ENCODE data around the gene PCDHA8.
"Not testable (repeated sequence)": the region's sequence is repeated elsewhere in the genome, so short reads cannot be mapped to it uniquely, and the experiment has no call there.

Gene PCDHA8

DNA sequence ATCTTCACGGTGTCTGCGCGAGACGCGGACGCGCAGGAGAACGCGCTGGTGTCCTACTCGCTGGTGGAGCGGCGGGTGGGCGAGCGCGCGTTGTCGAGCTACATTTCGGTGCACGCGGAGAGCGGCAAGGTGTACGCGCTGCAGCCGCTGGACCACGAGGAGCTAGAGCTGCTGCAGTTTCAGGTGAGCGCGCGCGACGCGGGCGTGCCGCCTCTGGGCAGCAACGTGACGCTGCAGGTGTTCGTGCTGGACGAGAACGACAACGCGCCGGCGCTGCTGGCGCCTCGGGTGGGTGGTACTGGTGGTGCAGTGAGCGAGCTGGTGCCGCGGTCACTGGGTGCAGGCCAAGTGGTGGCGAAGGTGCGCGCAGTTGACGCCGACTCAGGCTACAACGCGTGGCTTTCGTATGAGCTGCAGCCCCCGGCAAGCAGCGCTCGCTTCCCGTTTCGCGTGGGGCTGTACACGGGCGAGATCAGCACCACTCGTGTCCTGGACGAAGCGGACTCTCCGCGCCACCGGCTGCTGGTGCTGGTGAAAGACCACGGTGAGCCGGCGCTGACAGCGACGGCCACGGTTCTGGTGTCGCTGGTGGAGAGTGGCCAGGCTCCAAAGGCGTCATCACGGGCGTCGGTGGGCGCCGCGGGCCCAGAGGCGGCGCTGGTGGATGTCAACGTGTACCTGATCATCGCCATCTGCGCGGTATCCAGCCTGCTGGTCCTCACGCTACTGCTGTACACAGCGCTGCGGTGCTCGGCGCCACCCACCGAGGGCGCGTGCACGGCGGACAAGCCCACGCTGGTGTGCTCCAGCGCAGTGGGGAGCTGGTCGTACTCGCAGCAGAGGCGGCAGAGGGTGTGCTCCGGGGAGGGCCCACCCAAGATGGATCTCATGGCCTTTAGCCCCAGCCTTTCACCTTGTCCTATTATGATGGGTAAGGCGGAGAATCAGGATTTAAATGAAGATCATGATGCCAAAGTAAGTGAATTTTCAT lies 11.2 kb upstream of the PCDHA8 start:
- DNase-seq = not testable (repeated sequence)

DNA sequence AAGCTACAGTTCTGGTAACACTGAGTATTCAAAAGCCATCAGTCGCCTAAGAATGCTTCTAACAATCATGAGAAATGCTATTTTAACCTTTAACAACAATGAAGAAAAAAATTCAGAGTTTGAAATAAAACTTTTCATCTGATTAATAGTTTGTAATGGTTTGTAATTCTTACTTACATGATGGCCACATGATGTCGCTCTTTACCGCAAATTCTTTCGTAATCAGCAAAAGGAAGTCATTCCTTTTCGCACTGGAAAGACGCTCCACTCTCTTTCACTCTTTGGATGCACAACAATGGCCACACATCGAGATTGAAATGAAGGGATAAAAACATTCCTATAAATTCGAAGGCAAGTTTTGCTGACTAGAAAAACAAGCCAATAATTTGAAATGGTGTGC lies 7.0 kb upstream of the PCDHA8 start, which contains the start of gene PCDHA7:
PCDHA7 (plus strand) TSS at position 277 of the 400 bp plus-strand sequence; CDS start at position 392, 115 bp downstream.
- no peak for DNase-seq

DNA sequence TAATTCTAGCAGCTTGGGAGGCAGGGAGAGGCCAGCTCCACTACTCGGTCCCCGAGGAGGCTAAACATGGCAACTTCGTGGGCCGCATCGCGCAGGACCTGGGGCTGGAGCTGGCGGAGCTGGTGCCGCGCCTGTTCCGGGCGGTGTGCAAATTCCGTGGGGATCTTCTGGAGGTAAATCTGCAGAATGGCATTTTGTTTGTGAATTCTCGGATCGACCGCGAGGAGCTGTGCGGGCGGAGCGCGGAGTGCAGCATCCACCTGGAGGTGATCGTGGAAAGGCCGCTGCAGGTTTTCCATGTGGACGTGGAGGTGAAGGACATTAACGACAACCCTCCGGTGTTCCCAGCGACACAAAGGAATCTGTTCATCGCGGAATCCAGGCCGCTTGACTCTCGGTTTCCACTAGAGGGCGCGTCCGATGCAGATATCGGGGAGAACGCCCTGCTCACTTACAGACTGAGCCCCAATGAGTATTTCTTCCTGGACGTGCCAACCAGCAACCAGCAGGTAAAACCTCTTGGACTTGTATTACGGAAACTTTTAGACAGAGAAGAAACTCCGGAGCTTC lies 6.5 kb upstream of the PCDHA8 start:
- DNase-seq = not testable (repeated sequence)

DNA sequence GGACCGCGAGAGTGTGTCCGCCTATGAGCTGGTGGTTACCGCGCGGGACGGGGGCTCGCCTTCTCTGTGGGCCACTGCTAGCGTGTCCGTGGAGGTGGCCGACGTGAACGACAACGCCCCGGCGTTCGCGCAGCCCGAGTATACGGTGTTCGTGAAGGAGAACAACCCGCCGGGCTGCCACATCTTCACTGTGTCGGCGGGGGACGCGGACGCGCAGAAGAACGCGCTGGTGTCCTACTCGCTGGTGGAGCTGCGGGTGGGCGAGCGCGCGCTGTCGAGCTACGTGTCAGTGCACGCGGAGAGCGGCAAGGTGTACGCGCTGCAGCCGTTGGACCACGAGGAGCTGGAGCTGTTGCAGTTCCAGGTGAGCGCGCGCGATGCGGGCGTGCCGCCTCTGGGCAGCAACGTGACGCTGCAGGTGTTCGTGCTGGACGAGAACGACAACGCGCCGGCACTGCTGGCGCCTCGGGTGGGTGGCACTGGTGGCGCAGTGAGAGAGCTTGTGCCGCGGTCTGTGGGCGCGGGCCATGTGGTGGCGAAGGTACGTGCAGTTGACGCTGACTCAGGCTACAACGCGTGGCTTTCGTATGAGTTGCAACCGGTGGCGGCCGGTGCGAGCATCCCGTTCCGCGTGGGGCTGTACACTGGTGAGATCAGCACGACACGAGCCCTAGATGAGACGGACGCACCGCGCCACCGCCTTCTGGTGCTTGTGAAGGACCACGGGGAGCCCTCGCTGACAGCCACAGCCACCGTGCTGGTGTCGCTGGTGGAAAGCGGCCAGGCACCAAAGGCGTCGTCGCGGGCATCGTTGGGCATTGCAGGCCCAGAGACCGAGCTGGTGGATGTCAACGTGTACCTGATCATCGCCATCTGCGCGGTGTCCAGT lies 5.1 kb upstream of the PCDHA8 start:
- DNase-seq = no peak

DNA sequence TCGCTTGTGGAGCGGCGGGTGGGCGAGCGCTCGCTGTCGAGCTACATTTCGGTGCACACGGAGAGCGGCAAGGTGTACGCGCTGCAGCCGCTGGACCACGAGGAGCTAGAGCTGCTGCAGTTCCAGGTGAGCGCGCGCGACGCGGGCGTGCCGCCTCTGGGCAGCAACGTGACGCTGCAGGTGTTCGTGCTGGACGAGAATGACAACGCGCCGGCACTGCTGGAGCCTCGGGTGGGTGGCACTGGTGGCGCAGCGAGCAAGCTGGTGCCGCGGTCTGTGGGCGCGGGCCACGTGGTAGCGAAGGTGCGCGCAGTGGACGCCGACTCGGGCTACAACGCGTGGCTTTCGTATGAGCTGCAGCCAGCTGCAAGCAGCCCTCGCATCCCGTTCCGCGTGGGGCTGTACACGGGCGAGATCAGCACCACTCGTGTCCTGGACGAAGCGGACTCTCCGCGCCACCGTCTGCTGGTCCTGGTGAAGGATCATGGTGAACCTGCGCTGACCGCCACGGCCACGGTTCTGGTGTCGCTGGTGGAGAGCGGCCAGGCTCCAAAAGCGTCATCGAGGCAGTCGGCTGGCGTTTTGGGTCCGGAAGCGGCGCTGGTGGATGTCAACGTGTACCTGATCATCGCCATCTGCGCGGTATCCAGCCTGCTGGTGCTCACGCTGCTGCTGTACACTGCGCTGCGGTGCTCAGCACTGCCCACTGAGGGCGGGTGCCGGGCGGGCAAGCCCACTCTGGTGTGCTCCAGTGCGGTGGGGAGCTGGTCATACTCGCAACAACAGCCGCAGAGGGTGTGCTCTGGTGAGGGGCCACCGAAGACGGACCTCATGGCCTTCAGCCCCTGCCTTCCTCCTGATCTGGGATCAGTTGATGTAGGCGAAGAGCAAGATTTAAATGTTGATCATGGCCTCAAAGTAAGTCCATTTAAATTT lies 2.1 kb downstream of the PCDHA8 start:
- DNase-seq = no peak

DNA sequence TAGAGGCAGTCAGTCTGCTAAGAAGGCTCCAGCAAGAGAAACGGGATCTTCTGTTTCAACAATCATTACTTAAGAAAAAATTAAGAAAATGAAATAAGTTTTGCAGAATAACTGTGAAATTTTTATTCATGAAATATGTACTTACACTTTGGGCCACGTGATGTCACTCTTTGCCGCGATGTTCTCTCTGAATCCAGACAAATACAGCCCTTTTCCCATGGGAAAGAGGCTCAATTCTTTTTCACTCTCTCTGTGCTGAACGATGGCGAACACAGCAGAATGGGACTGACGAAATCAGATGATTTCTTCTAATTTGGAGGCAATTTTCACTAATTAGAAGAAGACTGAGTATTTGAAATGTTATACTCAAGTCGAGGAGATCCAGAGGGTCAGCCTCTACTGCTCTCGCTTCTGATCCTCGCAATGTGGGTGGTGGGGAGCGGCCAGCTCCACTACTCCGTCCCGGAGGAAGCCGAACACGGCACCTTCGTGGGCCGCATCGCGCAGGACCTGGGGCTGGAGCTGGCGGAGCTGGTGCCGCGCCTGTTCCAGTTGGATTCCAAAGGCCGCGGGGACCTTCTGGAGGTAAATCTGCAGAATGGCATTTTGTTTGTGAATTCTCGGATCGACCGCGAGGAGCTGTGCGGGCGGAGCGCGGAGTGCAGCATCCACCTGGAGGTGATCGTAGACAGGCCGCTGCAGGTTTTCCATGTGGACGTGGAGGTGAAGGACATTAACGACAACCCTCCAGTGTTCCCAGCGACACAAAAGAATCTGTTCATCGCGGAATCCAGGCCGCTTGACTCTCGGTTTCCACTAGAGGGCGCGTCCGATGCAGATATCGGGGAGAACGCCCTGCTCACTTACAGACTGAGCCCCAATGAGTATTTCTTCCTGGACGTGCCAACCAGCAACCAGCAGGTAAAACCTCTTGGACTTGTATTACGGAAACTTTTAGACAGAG lies 7.4 kb downstream of the PCDHA8 start, which contains the start of gene PCDHA9:
PCDHA9 (plus strand) TSS at position 244 of the 964 bp plus-strand sequence; CDS start at position 358, 114 bp downstream.
- not testable (repeated sequence) for DNase-seq

DNA sequence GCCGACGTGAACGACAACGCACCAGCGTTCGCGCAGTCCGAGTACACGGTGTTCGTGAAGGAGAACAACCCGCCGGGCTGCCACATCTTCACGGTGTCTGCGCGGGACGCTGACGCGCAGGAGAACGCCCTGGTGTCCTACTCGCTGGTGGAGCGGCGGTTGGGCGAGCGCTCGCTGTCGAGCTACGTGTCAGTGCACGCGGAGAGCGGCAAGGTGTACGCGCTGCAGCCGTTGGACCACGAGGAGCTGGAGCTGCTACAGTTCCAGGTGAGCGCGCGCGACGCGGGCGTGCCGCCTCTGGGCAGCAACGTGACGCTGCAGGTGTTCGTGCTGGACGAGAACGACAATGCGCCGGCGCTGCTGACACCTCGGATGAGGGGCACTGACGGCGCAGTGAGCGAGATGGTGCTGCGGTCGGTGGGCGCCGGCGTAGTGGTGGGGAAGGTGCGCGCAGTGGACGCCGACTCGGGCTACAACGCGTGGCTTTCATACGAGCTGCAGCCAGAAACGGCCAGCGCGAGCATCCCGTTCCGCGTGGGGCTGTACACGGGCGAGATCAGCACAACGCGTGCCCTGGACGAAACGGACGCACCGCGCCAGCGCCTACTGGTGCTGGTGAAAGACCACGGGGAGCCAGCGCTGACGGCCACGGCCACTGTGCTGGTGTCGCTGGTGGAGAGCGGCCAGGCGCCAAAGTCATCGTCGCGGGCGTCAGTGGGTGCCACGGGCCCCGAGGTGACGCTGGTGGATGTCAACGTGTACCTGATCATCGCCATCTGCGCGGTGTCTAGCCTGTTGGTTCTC lies 9.0 kb downstream of the PCDHA8 start:
- DNase-seq = not testable (repeated sequence)

DNA sequence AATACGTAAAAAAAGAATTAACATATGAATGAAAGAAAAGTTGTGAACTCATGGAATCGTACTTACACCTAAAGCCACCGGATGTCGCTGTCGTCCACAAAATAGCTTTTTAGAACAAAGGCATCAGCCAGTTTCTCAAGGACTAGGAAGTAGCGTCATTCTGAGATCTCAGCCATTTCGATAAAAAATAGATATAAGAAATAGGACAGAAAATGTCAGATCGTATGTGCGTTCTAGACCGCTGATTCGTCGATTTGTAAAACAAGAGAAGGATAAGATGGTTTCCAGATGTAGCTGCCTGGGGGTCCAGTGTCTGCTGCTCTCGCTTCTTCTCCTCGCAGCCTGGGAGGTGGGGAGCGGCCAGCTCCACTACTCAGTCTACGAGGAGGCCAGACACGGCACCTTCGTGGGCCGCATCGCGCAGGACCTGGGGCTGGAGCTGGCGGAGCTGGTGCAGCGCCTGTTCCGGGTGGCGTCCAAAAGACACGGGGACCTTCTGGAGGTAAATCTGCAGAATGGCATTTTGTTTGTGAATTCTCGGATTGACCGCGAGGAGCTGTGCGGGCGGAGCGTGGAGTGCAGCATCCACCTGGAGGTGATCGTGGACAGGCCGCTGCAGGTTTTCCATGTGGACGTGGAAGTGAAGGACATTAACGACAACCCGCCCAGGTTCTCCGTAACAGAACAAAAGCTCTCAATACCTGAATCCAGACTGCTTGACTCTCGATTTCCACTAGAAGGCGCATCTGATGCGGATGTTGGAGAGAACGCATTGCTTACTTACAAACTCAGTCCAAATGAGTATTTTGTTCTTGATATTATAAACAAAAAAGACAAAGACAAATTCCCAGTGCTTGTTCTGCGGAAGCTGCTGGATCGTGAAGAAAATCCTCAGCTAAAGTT lies 15.0 kb downstream of the PCDHA8 start, which contains the start of gene PCDHA10:
PCDHA10 (plus strand) TSS at position 126 of the 903 bp plus-strand sequence; CDS start at position 278, 152 bp downstream.
- DNase-seq = no peak

DNA sequence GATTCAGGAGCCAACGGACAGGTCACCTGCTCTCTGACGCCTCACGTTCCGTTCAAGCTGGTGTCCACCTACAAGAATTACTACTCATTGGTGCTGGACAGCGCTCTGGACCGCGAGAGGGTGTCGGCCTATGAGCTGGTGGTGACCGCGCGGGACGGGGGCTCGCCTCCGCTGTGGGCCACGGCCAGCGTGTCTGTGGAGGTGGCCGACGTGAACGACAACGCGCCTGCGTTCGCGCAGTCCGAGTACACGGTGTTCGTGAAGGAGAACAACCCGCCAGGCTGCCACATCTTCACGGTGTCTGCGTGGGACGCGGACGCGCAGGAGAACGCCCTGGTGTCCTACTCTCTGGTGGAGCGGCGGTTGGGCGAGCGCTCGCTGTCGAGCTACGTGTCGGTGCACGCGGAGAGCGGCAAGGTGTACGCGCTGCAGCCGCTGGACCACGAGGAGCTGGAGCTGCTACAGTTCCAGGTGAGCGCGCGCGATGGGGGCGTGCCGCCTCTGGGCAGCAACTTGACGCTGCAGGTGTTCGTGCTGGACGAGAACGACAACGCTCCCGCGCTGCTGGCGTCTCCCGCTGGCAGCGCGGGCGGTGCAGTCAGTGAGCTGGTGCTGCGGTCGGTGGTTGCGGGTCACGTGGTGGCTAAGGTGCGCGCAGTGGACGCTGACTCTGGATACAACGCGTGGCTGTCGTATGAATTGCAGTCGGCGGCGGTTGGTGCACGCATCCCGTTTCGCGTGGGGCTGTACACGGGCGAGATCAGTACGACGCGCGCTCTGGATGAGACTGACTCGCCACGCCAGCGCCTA lies 16.4 kb downstream of the PCDHA8 start:
- DNase-seq = no peak

DNA sequence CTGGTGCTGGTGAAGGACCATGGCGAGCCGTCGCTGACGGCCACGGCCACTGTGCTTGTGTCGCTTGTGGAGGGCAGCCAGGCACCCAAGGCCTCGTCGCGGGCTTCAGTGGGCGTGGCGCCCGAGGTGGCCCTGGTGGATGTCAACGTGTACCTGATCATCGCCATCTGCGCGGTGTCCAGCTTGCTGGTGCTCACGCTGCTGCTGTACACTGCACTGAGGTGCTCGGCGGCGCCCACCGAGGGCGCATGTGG lies 16.9 kb downstream of the PCDHA8 start:
- DNase-seq = no peak

DNA sequence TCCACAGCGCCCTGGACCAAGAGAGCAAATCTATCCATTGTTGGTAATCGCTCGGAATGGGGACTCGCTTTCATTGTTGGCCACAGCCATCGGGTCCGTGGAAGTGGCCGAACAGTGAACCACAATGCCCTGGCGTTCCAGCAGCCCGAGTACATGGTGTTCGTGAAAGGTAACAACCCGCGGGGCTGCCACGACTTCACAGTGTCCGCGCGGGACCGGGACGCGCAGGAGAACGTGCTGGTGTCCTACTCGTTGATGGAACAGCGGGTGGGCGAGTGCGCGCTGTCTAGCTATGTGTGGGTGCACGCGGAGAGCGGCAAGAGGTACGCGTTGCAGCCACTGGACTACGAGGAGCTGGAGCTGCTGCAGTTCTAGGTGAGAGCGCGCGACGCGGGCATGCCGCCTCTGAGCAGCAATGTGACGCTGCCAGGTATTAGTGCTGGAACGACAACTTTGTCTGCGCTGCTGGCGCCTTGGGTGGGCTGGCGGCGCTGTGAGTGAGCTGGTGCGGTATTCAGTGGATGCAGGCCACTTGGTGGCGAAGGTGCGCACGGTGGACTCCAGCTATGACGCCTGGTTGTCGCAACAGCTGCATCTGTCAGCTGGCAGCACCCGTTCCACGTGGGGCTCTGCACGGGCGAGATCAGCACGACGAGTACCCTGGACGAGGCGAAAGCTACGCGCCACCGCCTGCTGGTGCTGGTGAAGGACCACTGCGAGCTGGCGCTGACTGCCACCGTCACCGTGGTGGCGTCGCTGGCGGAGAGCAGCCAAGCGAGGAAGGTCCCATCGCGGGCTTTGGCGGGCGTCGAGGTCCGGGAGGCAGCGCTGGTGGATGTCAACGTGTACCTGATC lies 21.7 kb downstream of the PCDHA8 start:
- DNase-seq = no peak

DNA sequence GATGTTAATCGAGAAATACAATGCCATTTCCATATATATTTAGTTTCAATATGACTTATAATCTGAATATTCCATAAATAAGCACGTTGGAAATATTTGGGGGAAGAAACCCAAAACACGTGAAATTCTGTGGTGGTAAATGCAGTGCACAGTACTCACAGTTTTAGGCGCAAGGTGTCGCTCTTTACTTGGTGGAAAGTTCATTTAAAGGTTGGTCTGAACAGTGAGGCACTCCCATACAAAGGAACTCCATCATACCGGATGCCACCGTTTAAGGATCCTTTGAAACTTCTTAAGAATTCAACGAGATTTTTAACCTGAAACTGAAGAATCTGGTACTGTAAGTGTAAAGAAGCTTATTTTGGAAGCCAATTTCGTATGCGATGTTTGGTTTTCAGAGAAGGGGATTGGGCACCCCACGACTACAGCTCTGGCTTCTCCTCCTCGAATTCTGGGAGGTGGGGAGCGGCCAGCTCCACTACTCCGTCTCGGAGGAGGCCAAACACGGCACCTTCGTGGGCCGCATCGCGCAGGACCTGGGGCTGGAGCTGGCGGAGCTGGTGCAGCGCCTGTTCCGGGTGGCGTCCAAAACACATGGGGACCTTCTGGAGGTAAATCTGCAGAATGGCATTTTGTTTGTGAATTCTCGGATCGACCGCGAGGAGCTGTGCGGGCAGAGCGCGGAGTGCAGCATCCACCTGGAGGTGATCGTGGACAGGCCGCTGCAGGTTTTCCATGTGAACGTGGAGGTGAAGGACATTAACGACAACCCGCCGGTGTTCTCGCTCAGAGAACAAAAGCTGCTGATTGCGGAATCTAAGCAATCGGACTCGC lies 28.0 kb downstream of the PCDHA8 start, which contains the start of gene PCDHA11:
PCDHA11 (plus strand) TSS at position 237 of the 834 bp plus-strand sequence; CDS start at position 384, 147 bp downstream.
- no peak for DNase-seq

DNA sequence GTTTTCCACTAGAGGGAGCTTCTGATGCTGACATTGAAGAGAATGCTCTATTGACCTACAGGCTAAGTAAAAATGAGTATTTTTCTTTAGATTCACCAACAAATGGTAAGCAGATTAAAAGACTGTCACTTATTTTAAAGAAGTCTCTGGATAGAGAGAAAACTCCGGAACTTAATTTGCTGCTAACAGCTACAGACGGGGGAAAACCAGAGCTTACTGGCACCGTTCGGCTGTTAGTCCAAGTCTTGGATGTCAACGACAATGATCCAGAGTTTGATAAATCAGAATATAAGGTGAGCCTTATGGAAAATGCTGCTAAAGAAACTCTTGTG lies 28.5 kb downstream of the PCDHA8 start:
- DNase-seq = no peak

DNA sequence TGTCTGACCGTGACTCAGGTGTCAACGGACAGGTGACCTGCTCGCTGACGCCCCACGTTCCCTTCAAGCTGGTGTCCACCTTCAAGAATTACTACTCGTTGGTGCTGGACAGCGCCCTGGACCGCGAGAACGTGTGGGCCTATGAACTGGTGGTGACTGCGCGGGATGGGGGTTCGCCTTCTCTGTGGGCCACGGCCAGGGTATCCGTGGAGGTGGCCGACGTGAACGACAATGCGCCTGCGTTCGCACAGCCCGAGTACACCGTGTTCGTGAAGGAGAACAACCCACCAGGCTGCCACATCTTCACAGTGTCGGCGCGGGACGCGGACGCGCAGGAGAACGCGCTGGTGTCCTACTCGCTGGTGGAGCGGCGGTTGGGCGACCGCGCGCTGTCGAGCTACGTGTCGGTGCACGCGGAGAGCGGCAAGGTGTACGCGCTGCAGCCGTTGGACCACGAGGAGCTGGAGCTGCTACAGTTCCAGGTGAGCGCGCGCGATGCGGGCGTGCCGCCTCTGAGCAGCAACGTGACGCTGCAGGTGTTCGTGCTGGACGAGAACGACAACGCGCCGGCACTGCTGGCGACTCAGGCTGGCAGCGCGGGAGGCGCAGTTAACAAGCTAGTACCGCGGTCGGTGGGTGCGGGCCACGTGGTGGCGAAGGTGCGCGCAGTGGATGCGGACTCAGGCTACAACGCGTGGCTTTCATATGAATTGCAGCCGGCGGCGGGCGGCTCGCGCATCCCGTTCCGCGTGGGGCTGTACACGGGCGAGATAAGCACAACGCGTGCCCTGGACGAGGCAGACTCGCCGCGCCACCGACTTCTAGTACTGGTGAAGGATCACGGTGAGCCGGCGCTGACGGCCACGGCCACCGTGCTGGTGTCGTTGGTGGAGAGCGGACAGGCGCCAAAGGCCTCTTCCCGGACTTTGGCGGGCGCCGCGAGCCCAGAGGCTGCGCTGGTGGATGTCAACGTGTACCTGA lies 29.5 kb downstream of the PCDHA8 start:
- no peak for DNase-seq
